ENCODE measurements around the gene SLC26A5.

SLC26A5 gene

GRCh38 chr7:103343758-103344452 lies 102.1 kb downstream of the SLC26A5 start:
- Histone ChIP-seq H3K4me3 (ENCODE audit: low read depth, low read length) (peak overlapping the region; percentile 85), H3K9ac (ENCODE audit: low read depth, low read length) (peak overlapping the region; percentile 89), H3K9me3 (ENCODE audit: control insufficient read depth, insufficient read depth, low read length) (no peaks in the 10 kb centered on the region), H3K27ac (ENCODE audit: low read depth, low read length) (peak overlapping the region; percentile 82), H3K4me1 (ENCODE audit: control insufficient read depth, insufficient read depth, low read length) (peaks cover 11% of the 10 kb centered on the region; the same call in 1 of the 2 replicates), H3K27me3 (ENCODE audit: control insufficient read depth, insufficient read depth, low read length) (no peaks in the 10 kb centered on the region), H3K36me3 (ENCODE audit: control insufficient read depth, insufficient read depth, low read length) (peaks cover 33% of the 10 kb centered on the region)

GRCh38 chr7:103343332-103343731 lies 102.7 kb downstream of the SLC26A5 start:
- Histone ChIP-seq H3K36me3 (ENCODE audit: control insufficient read depth, insufficient read depth, low read length) (peaks cover 35% of the 10 kb centered on the region), H3K4me3 (ENCODE audit: low read depth, low read length) (peak overlapping the region; percentile 85), H3K27ac (ENCODE audit: low read depth, low read length) (no peak overlapping the region), H3K27me3 (ENCODE audit: control insufficient read depth, insufficient read depth, low read length) (no peaks in the 10 kb centered on the region), H3K4me1 (ENCODE audit: control insufficient read depth, insufficient read depth, low read length) (peaks cover 7% of the 10 kb centered on the region; the same call in 1 of the 2 replicates), H3K9me3 (ENCODE audit: control insufficient read depth, insufficient read depth, low read length) (no peaks in the 10 kb centered on the region), H3K9ac (ENCODE audit: low read depth, low read length) (peak overlapping the region; percentile 89; the same call in 1 of the 2 replicates)

GRCh38 chr7:103341466-103341865 lies 104.5 kb downstream of the SLC26A5 start:
- Histone ChIP-seq H3K9me3 (ENCODE audit: control insufficient read depth, insufficient read depth, low read length) (no peaks in the 10 kb centered on the region), H3K36me3 (ENCODE audit: control insufficient read depth, insufficient read depth, low read length) (peaks cover 51% of the 10 kb centered on the region), H3K27me3 (ENCODE audit: control insufficient read depth, insufficient read depth, low read length) (no peaks in the 10 kb centered on the region), H3K27ac (ENCODE audit: low read depth, low read length) (no peak overlapping the region), H3K4me3 (ENCODE audit: low read depth, low read length) (no peak overlapping the region), H3K9ac (ENCODE audit: low read depth, low read length) (no peak overlapping the region), H3K4me1 (ENCODE audit: control insufficient read depth, insufficient read depth, low read length) (peaks cover 4% of the 10 kb centered on the region; the same call in 1 of the 2 replicates)

- H3K27me3 ChIP-seq (ENCODE audit: control insufficient read depth, insufficient read depth, low read length), result no peaks in the 10 kb centered on the region
Observed at GRCh38 chr7:103338864-103339263, 107.1 kb downstream of the SLC26A5 start.

GRCh38 chr7:103336761-103337160 lies 109.2 kb downstream of the SLC26A5 start:
- Histone ChIP-seq H3K4me3 (ENCODE audit: low read depth, low read length) (no peak overlapping the region), H3K27me3 (ENCODE audit: control insufficient read depth, insufficient read depth, low read length) (no peaks in the 10 kb centered on the region), H3K9ac (ENCODE audit: low read depth, low read length) (no peak overlapping the region), H3K27ac (ENCODE audit: low read depth, low read length) (no peak overlapping the region), H3K36me3 (ENCODE audit: control insufficient read depth, insufficient read depth, low read length) (peaks cover 78% of the 10 kb centered on the region), H3K9me3 (ENCODE audit: control insufficient read depth, insufficient read depth, low read length) (no peaks in the 10 kb centered on the region), H3K4me1 (ENCODE audit: control insufficient read depth, insufficient read depth, low read length) (no peaks in the 10 kb centered on the region)

More at GRCh38 chr7:103338864-103339263, 107.1 kb downstream of the SLC26A5 start:
- peaks cover 4% of the 10 kb centered on the region; the same call in 1 of the 2 replicates for H3K4me1 ChIP-seq (ENCODE audit: control insufficient read depth, insufficient read depth, low read length)
- no peak overlapping the region for H3K4me3 ChIP-seq (ENCODE audit: low read depth, low read length)
- H3K9me3 ChIP-seq (ENCODE audit: control insufficient read depth, insufficient read depth, low read length), result no peaks in the 10 kb centered on the region
- H3K36me3 ChIP-seq (ENCODE audit: control insufficient read depth, insufficient read depth, low read length), result peaks cover 73% of the 10 kb centered on the region
- H3K27ac ChIP-seq (ENCODE audit: low read depth, low read length), result no peak overlapping the region
- no peak overlapping the region for H3K9ac ChIP-seq (ENCODE audit: low read depth, low read length)

GRCh38 chr7:103325744-103326143 lies 120.3 kb downstream of the SLC26A5 start:
- Histone ChIP-seq H3K9me3 (ENCODE audit: control insufficient read depth, insufficient read depth, low read length) (no peaks in the 10 kb centered on the region), H3K4me1 (ENCODE audit: control insufficient read depth, insufficient read depth, low read length) (peaks cover 15% of the 10 kb centered on the region), H3K27me3 (ENCODE audit: control insufficient read depth, insufficient read depth, low read length) (no peaks in the 10 kb centered on the region), H3K4me3 (ENCODE audit: low read depth, low read length) (no peak overlapping the region), H3K36me3 (ENCODE audit: control insufficient read depth, insufficient read depth, low read length) (peaks cover 63% of the 10 kb centered on the region), H3K27ac (ENCODE audit: low read depth, low read length) (no peak overlapping the region), H3K9ac (ENCODE audit: low read depth, low read length) (no peak overlapping the region)

Measured in HUES48 (cell line).